Chondrocyte (in vitro differentiated cells): Measurements from ENCODE around the gene KCNT1. TPM values are rescaled to one million over a fixed set of nuclear protein-coding genes. Genes with fewer than 3 reads are reported as not detected.

Experiments
- DNase-seq: peaks from one replicate; pipeline ENCODE4 v3.0.0; 2021; ENCODE audit warnings: mixed read lengths, low spot score
- H3K27ac Mint-ChIP-seq: one replicate; pipeline ENCODE4 v1.8.0; 2021; ENCODE audit warnings: mild to moderate bottlenecking, moderate library complexity, mixed read lengths; ENCODE audit not compliant: unreplicated experiment
- H3K27me3 Mint-ChIP-seq: 2 replicates; pipeline ENCODE4 v1.8.0; 2021; ENCODE audit warnings: low read depth, mixed read lengths
- H3K36me3 Mint-ChIP-seq: 2 replicates; pipeline ENCODE4 v1.8.0; 2021; ENCODE audit warnings: low read depth, mixed read lengths
- H3K4me1 Mint-ChIP-seq: 2 replicates; pipeline ENCODE4 v1.8.0; 2021; ENCODE audit warnings: low read depth, mild to moderate bottlenecking, mixed read lengths
- H3K4me3 Mint-ChIP-seq: one replicate; pipeline ENCODE4 v1.8.0; 2021; ENCODE audit warnings: mild to moderate bottlenecking, moderate library complexity, mixed read lengths; ENCODE audit not compliant: unreplicated experiment
- H3K9me3 Mint-ChIP-seq: 2 replicates; pipeline ENCODE4 v1.8.0; 2021; ENCODE audit warnings: low read depth, mixed read lengths
- CTCF ChIP-seq: fragments of 200-600 bp; sonication (generic); IDR thresholded peaks from 2 replicates; pipeline ENCODE4 v1.5.0; 2021; ENCODE audit warnings: antibody characterized with exemption, mild to moderate bottlenecking, moderate library complexity
- total RNA-seq: library from RNA; stranded (reverse); gene quantifications from 3 replicates; pipeline ENCODE4 v1.2.1, GENCODE V29; 2021

The KCNT1 gene
- total RNA-seq, 1 donor from 2014 or later = not detected

GRCh38 chr9:135789838-135790291, 87.9 kb downstream of the KCNT1 start:
- H3K27me3 Mint-ChIP-seq = peaks cover 3% of the 10 kb centered on the region
- no peak for DNase-seq
- no peak overlapping the region for H3K27ac Mint-ChIP-seq
- no peaks in the 10 kb centered on the region for H3K9me3 Mint-ChIP-seq
- H3K4me1 Mint-ChIP-seq = no peaks in the 10 kb centered on the region
- no peaks in the 10 kb centered on the region for H3K36me3 Mint-ChIP-seq
- TF ChIP-seq CTCF = no peak
- no peak overlapping the region for H3K4me3 Mint-ChIP-seq

DNA sequence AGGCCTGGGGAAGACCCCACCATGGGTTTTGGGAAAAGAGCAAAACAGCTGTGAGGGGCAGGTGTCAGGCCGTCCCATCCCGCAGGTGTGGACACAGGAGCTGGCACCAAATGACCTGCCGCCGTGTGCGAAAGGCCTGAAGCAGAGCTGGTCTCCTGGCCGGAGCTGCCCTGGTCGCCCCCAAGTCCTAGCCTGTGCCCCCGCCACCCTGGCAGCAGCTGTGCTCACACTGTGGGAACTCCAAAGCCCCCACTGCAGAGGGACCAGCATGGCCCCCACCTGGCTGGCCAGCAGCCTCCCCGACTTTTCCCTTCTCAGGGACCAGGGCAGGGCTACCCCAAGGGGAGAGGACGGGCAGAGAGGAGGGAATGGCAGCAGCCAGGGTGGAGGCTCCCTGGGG, 88.4 kb downstream of the KCNT1 start:
- Mint-ChIP-seq H3K4me1 (no peaks in the 10 kb centered on the region), H3K4me3 (no peak overlapping the region), H3K27ac (no peak overlapping the region), H3K27me3 (peaks cover 3% of the 10 kb centered on the region), H3K9me3 (no peaks in the 10 kb centered on the region), H3K36me3 (no peaks in the 10 kb centered on the region)
- no peak for TF ChIP-seq CTCF
- DNase-seq = no peak

DNA sequence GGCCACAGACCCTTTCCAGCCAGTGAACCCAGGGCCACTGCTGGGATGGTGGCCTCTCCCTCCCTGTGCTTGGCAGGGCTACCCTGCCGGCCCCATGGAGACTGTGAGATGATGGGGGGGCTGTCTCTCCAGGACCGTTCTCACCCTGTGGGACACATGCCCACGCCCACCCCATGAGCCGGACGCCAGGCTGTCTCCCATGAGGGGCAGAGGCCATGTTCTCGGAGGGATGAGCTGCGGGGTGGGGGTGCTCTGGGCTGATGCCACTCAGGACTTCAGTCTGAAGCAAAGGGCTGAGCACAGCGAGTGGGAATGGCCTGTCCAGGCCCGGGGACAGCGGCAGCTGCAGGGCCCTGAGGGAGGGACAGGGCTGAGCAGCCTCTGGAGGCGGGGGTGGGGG, 88.9 kb downstream of the KCNT1 start:
- Mint-ChIP-seq H3K27ac (no peak overlapping the region), H3K4me3 (no peak overlapping the region), H3K4me1 (no peaks in the 10 kb centered on the region), H3K36me3 (no peaks in the 10 kb centered on the region), H3K9me3 (no peaks in the 10 kb centered on the region), H3K27me3 (peaks cover 3% of the 10 kb centered on the region)
- TF ChIP-seq CTCF = no peak
- DNase-seq = no peak

DNA sequence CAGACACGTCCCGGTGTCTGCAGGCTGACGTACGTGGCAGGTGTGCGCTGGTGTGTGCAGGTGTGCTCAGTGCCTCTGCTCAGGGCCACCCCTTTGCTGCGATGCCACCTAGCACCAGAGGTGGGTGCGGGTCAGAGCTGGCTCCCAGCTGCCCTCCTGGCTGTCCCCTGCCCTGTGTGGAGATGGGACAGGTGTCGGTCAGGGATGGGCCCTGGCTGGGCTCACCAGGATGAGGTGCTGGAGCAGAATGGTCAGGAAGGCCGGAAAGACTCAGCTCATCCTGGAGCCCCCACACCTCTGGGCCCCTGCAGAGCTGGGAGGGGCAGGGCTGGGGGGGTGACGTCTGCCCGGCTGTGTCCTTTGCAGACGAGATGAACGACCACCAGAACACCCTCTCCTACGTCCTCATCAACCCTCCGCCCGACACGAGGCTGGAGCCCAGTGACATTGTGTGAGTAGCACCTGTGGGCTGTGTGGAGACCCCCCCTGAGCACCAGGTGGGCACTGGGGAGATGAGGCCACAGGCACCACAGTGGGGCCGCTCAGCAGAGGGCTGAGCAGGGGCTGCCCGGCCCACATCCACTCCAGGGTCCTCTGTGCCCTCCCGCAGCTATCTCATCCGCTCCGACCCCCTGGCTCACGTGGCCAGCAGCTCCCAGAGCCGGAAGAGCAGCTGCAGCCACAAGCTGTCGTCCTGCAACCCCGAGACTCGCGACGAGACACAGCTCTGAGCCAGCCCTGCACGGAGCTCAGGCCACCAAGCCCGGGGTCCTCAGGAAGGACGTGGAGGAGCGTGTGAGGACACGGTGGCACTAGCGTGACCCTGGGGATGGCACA, 89.7 kb downstream of the KCNT1 start:
- H3K4me1 Mint-ChIP-seq = no peaks in the 10 kb centered on the region
- no peaks in the 10 kb centered on the region for H3K9me3 Mint-ChIP-seq
- H3K4me3 Mint-ChIP-seq = no peak overlapping the region
- no peaks in the 10 kb centered on the region for H3K36me3 Mint-ChIP-seq
- TF ChIP-seq CTCF = no peak
- peaks cover 3% of the 10 kb centered on the region for H3K27me3 Mint-ChIP-seq
- DNase-seq = no peak
- H3K27ac Mint-ChIP-seq = no peak overlapping the region

- no peak for TF ChIP-seq CTCF
- Mint-ChIP-seq H3K36me3 (no peaks in the 10 kb centered on the region), H3K27me3 (peaks cover 5% of the 10 kb centered on the region), H3K4me3 (no peak overlapping the region), H3K9me3 (no peaks in the 10 kb centered on the region), H3K4me1 (no peaks in the 10 kb centered on the region), H3K27ac (no peak overlapping the region)
- no peak for DNase-seq
Measured at GRCh38 chr9:135792268-135793128, 90.5 kb downstream of the KCNT1 start.
